Neural cell (in vitro differentiated cells): ENCODE measurements around the gene CRYZL1.

Source experiments
- CTCF ChIP-seq: fragments of 450-650 bp; IDR thresholded peaks from 2 replicates; pipeline ENCODE4 v1.5.1; 2014; ENCODE audit warnings: antibody characterized with exemption, mild to moderate bottlenecking, moderate library complexity; ENCODE audit not compliant: poor library complexity, severe bottlenecking
- EZH2 ChIP-seq: fragments of 200-600, 300-800 bp; shearing (Covaris generic), sonication (generic); IDR thresholded peaks from 2 replicates; pipeline ENCODE4 v1.6.1; 2014; ENCODE audit warnings: antibody characterized with exemption, low read length, borderline replicate concordance, mild to moderate bottlenecking; ENCODE audit not compliant: insufficient read depth, poor library complexity, severe bottlenecking
- MXI1 ChIP-seq: fragments of 450-650 bp; conservative IDR thresholded peaks from 2 replicates; pipeline ENCODE4 v1.6.1; 2014; ENCODE audit warnings: antibody characterized with exemption, mild to moderate bottlenecking; ENCODE audit not compliant: poor library complexity, severe bottlenecking
- POLR2AphosphoS5 ChIP-seq: IDR thresholded peaks from 2 replicates; pipeline ENCODE4 v1.6.1; 2012
- RAD21 ChIP-seq: fragments of 450-650 bp; conservative IDR thresholded peaks from 2 replicates; pipeline ENCODE4 v1.6.1; 2014; ENCODE audit warnings: antibody characterized with exemption, mild to moderate bottlenecking, moderate library complexity
- REST ChIP-seq: IDR thresholded peaks from 2 replicates; pipeline ENCODE4 v1.6.1; 2012; ENCODE audit warnings: borderline replicate concordance
- SMC3 ChIP-seq: fragments of 450-650 bp; conservative IDR thresholded peaks from 2 replicates; pipeline ENCODE4 v1.6.1; 2014; ENCODE audit warnings: antibody characterized with exemption, mild to moderate bottlenecking, moderate library complexity; ENCODE audit not compliant: poor library complexity
- TAF1 ChIP-seq: IDR thresholded peaks from 2 replicates; pipeline ENCODE4 v1.6.1; 2012; ENCODE audit warnings: low read depth

- TF ChIP-seq CTCF (peak; percentile 53), EZH2 (no peak), RAD21 (no peak), POLR2AphosphoS5 (peak; percentile 52), REST (no peak), MXI1 (peak; percentile 66), TAF1 (no peak), SMC3 (no peak)
These were observed 52.8 kb downstream of the CRYZL1 start, which contains the start of gene DONSON for GRCh38 chr21:33588485-33589335.
